Posterior vena cava (tissue), 2 donors: ENCODE data around the gene RBP4. TPM values are rescaled to one million over a fixed set of nuclear protein-coding genes. Genes with fewer than 3 reads are reported as not detected.

ENCODE experiments used
- DNase-seq: peaks from one replicate; pipeline ENCODE4 v3.0.0-alpha.2; 2020; ENCODE audit warnings: low spot score
- intact Hi-C, 2 donors: fragments of 100-400 bp; cut with DNase I; formaldehyde crosslinking; loops; one replicate each; pipeline versions ENCODE4 v1.14.1 to v1.14.2; 2022 to 2023
- total RNA-seq, 2 donors: library from RNA; stranded (reverse); fragmentation: NEBNext Ultra II Directional; extraction: Animal tissue kit (Norgen Biotek cat#: 25700); gene quantifications; one replicate each; pipeline ENCODE4 v1.2.1, GENCODE V29; 2021
- donor health status: DM: yes; HTN: yes; CAD: no.
- donor health status: DM: yes; HTN: yes; CAD: no.

Gene RBP4
- total RNA-seq, 2 donors from 2014 or later, result 3.1 to 3.2 TPM

DNA sequence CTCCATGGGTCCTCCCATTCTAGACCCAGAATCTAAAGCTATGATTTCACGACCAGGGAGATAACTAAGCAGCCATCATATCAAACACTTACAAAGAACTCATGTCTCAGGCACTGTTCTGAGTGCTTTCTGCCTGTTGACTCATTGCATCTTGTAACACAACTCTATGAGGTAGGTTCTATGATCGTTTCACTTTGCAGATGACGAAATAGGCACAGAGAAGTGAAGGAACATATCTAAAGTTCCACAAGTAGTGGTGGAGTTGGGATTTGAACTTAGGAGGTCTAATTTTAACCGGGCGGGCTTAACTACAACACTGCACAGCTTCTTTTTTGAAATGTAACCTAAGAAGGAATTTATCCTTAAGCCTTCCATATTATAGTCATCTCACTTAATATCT, 2.9 kb downstream of the RBP4 start:
- no peak for DNase-seq
- intact Hi-C loops, result no loop called here

DNA sequence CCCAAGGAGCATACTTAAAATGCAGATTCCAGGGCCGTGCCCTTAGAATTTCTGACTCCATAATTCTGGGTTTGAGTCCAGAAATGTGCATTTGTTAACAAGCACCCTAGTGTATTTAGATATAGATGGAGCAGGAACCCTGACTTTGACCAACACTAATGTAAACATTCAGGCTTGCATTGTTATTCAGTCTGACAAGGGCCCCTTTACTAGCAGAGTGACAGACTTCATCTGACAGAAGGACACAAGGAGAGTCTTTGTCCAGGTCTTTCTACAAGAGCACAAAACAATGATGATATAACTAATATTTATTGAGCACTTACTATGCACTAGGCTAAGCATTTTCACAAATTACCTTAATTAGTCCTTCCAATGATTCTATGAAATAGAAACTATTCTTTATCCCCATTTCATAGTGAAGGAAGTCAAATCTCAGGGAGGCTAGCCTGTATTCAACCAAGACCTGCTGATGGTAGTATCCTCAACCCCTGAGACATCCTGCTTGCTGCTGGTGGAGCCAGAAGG, 3.9 kb downstream of the RBP4 start:
- intact Hi-C loops, result no loop called here

DNA sequence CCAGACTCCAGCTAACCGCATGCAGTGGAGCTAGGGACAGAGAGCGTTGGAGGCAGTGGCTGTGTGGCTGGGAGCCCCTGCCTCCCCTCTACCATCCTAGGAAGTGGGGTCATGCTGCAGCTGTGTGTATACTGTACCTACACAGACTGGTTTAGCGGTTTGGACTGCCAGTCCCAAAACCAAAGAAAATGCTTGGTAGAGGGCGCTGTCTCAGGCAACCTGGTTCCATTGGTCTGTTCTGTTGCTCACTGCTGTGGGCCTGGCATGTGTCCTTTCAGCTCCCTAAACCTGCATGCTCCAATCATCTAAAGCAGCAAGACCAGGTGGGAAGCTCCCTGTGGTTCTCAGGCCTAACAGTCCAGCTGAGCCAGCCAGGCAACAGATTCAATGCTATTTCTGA, 4.5 kb downstream of the RBP4 start:
- intact Hi-C loops, result no loop called here
- no peak for DNase-seq

More for the DNA sequence above, 3.9 kb downstream of the RBP4 start:
- DNase-seq, result no peak

DNA sequence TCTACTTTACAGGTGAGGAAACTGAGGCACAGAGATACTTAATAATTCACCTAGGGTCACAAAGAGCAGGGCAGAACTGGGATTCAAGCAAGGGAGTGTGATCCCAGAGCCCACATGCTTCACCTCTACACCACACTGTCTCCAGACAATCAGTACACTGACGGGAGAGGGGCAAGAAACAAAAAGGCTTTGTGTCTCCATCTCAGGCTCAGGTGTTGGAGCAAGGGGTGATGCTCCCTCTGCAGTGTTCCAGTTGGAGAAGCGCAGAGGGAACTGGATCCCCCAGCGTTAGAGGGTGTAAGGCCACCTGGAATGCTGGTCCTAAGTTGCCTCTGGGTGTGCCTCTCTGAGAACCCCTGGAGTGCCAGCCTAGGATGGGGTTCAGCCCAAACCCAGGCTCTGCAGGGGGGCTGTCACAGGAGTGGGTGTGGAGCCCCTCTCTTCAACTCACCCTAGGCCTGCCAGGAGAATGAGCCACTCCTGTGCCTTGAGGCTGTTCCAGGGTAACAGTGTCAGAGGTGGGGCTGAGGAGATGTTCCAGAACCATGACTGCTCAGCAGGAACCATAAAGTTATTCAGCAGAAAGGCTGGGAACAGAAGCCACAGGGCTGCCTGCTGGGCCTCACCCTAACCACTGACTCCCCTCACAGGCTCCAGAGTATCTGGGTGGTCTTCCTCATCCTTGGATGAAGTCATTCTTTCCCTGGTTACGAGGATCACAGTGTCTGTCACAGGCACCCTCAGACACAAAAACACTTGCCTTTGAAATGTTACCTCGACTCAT, 5.5 kb downstream of the RBP4 start:
- intact Hi-C loops, result no loop called here
- no peak for DNase-seq

DNA sequence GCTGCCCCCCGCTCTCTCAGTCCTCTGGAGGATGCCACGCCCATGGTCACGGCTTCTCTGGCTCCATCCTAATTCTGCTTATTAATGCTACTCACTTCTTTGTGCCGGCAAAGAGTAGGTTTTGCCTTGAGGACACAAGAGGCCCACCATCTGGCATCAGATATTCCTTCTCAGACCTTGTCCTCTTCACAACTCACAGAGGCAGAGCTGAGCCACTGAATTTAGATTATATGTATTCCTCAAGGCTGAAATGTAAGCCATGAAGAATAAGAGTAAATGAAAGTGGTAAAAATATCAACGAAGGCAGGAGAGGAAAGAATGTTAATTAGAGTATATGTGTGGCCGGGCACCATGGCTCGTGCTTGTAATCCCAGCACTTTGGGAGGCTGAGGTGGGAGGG, 6.5 kb downstream of the RBP4 start:
- intact Hi-C loops, result no loop called here
- DNase-seq, result no peak

DNA sequence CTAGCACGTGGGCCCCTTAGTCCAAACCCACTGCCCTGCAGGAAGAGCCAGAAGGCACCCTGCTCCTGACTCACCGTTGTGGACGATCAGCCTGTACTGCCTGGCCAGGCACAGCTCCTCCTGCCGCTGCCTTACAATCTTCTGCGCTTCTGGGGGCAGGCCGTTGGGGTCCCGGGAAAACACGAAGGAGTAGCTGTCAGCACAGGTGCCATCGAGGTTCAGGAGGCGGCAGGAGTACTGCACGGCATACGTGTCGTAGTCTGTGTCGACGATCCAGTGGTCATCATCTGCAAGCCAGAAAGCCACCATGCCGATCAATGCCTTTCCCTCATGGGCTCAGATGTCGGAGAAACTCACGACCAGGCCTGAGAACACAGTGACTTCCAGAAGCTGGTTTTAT, 7.3 kb downstream of the RBP4 start:
- no peak for DNase-seq
- intact Hi-C loops, result no loop called here

DNA sequence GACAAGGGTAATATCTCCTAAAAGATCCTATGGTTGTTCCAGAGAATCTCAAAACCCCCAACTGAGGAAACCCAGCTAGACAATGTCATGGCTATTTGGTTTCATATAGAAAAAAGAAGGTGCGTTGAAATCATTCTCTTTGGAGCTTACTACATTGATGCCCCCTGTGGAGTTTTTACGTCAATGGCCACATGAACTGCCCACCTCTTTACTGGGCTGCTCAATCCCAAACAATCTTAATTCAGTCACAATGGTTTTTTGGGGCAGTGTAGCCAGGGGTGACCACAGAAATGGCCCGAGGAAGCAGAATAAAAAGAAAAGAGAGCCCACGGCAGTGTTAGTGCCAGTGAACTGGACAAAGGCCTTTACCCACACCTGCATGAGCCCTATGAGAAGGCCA, 7.8 kb downstream of the RBP4 start:
- DNase-seq, result no peak
- intact Hi-C loops, result no loop called here

DNA sequence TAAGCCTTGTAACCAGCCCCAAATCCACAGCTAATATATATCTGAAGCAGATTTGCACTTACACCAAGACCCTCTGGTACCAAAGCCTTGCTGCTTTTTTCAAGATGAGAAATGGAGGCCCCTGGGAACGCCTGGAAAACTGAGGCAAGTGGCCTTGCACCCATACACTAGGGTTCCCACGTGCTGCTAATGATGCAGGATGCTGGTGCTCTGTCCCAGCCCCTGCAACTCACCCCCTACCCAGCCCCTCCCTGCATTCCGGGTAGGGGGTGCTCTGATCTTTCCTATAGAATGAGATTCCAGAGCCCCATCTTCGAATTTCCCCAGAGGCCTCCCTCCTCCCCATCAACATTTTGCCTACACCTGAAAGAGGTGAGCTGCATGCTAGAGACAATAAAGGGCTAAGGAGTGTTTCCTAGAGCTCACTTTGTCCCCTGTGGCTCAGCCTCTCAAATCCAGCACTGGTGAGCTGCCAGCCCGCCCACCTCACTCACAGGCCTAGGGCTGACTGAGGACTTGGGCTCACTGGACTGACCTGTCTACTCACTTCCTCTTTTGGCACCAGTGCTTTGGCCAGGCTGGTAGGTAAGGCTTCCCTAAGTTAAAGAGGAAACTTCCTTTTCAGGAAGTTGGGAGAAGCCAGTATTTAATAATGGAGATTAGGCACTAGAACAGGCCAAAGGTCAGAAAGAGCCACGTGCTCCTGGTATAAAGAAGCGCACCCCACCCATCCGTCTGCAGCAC, 9.8 kb downstream of the RBP4 start:
- intact Hi-C loops, result no loop called here
- no peak for DNase-seq

DNA sequence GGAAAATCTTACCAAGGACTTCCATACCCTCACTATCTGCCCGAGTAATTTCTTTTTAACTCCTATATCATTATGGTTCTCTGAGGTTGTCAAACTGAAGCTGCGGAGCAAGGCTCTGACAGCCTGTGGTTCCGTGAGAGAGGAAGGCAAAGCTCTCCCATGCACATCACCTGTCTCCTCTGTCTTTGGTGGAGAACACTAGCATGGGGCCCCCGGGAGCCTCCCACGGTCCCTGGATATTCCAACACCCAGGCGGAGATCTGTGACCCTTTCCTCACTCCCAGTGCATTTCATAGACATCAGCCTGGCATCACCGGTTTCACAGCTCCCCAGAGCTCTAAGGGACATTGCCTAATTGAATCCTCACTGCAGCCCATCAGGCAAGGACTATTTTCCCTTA, 10.4 kb downstream of the RBP4 start:
- intact Hi-C loops, result no loop called here
- DNase-seq, result no peak

DNA sequence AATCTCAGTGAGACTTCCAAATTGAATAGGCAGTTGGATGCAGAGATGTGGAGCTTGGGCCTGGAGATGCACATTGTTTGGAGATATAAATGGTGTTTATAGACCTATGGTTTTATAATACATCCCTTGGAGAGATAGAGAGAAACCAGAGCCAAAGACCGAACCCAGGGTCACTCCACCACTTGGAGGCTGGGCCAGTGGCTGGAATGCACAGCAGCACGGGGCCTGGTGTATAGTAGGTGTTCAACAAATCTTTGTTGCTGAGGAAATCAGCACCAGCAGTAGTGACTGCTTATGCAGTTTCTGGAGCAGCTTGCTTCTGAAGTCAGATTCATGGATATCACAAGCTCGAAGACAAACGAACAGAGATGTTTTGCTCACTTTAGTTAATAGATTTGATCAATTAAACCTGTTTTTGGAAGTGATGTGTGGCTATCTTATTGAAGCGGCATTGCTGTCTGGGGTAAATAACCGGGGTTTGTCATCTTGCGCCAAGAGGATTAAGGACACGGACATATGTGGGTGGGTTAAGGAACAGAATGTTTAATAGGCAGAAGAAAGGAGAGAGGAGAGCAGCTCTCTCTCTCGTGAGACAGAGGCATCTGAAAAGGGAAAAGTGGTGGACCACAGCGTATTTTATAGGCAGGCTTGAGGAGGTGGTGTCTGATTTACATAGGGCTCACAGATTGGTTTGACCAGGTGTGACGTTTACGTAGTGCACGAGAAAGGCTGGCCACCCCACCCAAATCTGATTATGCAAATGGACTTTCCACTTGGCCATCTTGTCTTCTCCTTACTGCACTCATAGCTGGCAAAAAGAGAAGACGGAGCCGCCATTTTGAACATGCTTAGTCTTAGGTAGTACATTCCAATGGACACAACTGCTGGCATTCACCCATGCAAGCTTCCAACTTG, 11.1 kb downstream of the RBP4 start:
- intact Hi-C loops, result no loop called here
- no peak for DNase-seq

DNA sequence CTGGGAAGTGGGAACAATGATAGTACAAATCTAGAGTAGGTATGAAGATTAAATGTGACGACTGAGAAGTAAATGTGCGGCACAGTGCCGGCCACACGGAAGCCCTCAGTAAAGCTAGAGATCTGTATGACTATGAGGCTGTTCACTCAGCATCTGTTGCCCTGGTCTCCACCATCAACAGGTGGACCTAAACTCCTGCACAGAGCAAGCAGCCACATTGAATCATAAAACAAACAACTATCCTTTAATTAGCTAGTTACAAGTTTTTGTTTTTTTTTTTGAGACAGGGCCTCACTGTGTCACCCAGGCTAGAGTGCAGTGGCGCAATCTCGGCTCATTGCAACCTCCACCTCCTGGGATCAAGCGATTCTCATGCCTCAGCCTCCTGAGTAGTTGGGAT, 16.6 kb downstream of the RBP4 start:
- intact Hi-C loops, result no loop called here
- no peak for DNase-seq

DNA sequence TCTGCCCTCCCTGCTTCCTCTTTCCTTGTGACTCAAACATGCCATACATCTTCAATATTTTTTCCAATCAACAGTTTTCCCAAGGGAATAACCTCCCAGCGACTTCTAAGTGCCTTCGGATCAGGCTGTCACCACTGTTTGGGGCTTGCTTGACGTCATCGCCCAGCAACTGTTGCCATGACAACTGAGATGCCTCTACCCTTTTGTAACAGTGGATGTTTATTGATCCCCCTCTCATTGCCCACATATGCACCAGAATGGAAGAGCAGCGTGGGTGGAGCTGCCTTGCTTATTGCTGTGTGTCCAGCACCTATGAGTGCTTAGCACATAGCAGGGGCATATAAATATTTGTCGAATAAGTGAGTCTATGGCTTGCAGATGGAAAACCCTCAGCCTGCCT, 20.2 kb downstream of the RBP4 start:
- DNase-seq, result no peak
- intact Hi-C loops, result no loop called here

DNA sequence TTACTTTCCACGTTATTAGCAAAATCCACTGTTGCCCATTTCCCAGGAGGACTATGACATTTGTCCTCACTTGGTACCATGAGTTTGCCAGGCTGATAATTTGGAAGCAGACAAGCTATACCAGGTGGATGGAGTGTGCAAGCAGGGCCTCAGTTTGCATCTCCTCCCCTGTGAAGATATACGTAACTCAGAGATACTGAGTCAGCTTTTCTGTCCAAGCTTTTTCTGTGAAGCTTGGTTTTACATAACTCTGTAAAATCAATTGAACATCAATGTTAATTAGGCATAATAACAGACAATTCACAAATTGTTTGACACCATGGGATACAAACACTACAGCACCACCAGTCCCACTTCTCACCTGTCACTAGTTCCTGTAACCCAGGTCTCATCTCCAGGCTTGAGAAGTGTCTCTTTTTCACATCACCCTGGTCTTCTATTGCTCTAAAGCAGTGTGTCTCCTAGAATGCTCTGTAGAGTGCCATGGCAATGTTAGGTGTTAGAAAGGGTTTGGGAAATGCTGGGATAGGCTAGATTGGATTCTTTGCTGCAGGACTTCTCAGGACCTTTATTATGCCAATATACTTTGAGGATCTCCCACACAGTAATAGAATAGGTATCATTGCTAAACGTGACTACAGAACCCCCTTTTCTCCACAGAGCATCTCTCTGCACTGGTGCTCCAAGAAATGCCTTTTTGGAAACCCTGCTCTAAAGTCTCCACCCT, 20.9 kb downstream of the RBP4 start:
- intact Hi-C loops, result no loop called here

DNA sequence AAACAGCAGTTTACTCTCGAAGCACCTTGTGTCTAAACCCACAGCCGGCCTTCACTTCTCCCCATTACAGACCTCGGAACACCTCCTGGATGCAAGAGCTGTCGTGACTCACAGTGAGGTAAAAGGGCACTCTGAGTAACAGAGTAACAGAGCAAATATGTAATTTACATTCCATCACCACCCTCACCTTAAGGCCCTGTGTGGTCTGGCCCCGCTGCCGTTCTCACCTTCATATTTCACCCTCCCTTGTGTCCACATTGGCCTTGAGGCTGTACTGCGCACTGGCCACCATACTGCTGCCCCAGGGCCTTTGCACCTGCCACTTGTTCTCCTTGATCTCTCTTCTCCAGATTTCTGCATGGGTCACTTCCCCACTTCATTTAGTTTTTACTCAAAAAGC, 21.9 kb downstream of the RBP4 start:
- no peak for DNase-seq
- intact Hi-C loops, result no loop called here

More for the DNA sequence above, 20.9 kb downstream of the RBP4 start:
- DNase-seq, result no peak

DNA sequence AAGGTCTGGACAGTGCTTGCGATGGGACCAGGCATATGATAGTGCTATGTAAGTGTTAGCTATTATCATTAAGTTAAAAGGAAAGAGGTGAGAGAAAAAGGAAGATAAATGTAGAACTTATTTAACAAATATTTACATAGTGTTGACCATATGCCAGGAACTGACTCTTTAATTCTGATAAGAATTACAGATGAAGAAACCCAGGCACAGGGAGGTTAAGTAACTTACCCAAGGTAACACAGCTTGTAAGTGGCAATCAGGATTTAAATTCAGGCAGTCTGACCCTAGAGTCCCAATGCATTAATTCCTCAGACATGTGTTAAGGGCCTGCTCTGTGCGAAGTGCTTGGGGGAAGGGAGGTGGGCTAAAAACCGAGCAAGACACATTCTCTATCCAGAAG, 23.5 kb downstream of the RBP4 start:
- intact Hi-C loops, result no loop called here
- no peak for DNase-seq

DNA sequence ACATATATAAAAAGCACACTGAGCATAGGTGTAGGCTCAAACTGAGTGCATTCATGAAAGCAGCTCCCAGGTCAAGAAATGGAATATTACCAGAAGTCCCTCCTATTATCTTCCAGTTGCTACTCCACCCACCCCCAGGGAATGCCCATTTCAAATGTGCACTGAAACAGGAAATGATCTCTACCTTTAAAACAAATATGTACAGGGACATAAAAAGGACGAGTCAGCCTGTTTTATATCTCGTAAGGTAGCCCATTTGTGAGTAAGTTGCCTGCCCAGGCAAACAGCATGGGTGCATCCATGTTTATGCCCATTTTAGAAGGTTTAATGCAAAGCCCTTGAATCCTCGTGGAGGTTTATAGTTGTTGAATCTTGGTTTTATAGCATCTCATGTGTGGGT, 24.1 kb downstream of the RBP4 start:
- no peak for DNase-seq
- intact Hi-C loops, result no loop called here

DNA sequence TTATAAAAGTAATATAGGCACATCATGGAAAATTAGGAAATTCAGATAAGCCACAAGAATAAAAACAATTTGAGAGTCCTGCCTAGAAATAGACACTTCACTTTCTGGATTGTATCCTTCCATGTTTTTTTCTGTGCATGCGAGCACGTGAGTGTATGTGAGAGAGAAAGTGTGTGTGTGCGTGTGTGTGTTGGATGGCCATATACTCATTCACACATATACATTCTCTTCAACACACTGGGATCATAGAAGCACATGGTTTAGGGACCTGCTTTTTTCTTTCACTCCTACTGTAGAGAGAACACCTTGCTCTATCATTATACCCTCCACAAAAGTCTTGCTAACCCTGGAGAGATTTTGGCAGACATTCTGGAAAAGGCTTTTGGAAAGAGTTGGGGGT, 27.1 kb downstream of the RBP4 start:
- no peak for DNase-seq
- intact Hi-C loops, result no loop called here

DNA sequence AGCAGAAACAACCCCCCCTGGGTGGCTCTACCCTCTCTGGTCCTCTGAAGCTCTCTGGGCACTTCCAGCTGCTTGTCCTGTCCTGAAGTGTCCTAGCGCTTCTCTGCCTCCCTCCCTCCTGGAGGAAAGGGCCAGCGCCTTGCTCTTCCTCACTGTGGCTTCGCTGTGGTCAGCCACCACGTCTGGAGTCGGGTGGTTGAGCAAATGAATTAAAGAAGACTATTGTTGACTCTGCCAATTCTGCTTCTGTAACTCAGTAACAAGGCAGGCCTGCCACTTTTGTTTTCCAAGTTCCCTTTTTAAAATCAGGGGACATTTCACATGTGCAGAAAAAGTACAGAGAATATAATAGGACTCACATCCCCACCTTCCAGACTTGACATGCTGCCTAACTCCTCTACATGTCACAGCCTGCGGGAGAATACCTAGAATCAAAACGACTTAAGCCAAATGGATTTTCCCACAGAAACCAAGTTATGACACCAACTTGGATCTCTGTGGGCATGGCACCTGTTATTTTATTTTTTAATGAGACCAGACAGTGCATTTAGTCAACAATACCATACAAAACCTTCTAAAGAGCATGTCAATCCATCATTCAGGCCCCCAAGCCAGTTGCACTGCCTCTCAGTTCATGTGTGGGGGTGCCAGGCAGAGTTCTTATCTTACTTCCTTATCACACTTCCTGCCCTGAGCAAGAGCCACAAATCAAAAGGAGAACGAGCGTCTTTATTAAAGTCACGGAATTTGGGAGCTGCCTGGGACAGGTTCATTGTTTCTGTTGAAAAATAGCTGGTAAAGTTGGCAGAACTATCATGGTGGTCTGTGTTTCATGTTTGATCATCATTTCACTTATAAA, 27.8 kb downstream of the RBP4 start:
- intact Hi-C loops, result no loop called here
- no peak for DNase-seq
